Central memory CD4-positive, alpha-beta T cell (primary cell): Measurements from ENCODE around the gene MGMT.

Experiments used
- DNase-seq: peaks from one replicate; pipeline ENCODE4 v3.0.0; 2022

The MGMT gene

GRCh38 chr10:129459762-129460539 lies 7.1 kb upstream of the MGMT start:
- no peak for DNase-seq

GRCh38 chr10:129462257-129462795 lies 4.7 kb upstream of the MGMT start:
- no peak for DNase-seq

GRCh38 chr10:129464251-129464650 lies 2.8 kb upstream of the MGMT start:
- no peak for DNase-seq

GRCh38 chr10:129465796-129466702 lies 992 bp upstream of the MGMT start:
- no peak for DNase-seq

GRCh38 chr10:129467359-129468064 lies 471 bp downstream of the MGMT start:
- DNase-seq: no peak

- no peak for DNase-seq
These were observed 1.1 kb downstream of the MGMT start for GRCh38 chr10:129468187-129468586.

GRCh38 chr10:129470103-129470851 lies 3.2 kb downstream of the MGMT start:
- no peak for DNase-seq

GRCh38 chr10:129471447-129472175 lies 4.6 kb downstream of the MGMT start:
- DNase-seq: no peak

- no peak for DNase-seq
These were observed 5.9 kb downstream of the MGMT start for GRCh38 chr10:129472696-129473555.

GRCh38 chr10:129474642-129475041 lies 7.6 kb downstream of the MGMT start:
- DNase-seq: no peak

GRCh38 chr10:129476431-129476830 lies 9.4 kb downstream of the MGMT start:
- no peak for DNase-seq

GRCh38 chr10:129477051-129477450 lies 10.0 kb downstream of the MGMT start:
- DNase-seq: no peak

- no peak for DNase-seq
These were observed 14.6 kb downstream of the MGMT start for GRCh38 chr10:129481641-129482040.

- DNase-seq: no peak
These were observed 16.5 kb downstream of the MGMT start for GRCh38 chr10:129483430-129484010.

GRCh38 chr10:129486805-129487204 lies 19.8 kb downstream of the MGMT start:
- DNase-seq: no peak

GRCh38 chr10:129491123-129491734 lies 24.2 kb downstream of the MGMT start:
- no peak for DNase-seq

GRCh38 chr10:129494176-129494575 lies 27.1 kb downstream of the MGMT start:
- no peak for DNase-seq

- DNase-seq: no peak
These were observed 27.7 kb downstream of the MGMT start for GRCh38 chr10:129494740-129495139.

- no peak for DNase-seq
These were observed 28.2 kb downstream of the MGMT start for GRCh38 chr10:129495256-129495655.

- DNase-seq: no peak
These were observed 28.7 kb downstream of the MGMT start for GRCh38 chr10:129495698-129496097.
